PC-3 (cell line): ENCODE results near the gene SPHK1. TPM values are rescaled to one million over a fixed set of nuclear protein-coding genes. Genes with fewer than 3 reads are reported as not detected.
A peak's percentile ranks its signal among the peaks of the same experiment; 100 is the strongest.

Experiments
- ATAC-seq: fragments of 200-7000 bp; cut with Tn5 transposase; 2 replicates; pipeline ENCODE4 v1.9.1; 2020; ENCODE audit warnings: mild to moderate bottlenecking, moderate library complexity
- BruUV-seq: library from RNA; stranded (reverse); fragments of 400-500 nt; replicated peaks from 2 replicates; lab custom pipeline; 2021; lab: Mats Ljungman, UMichigan
- CTCF ChIA-PET: fragments of 300-600 bp; sonication (Branson Sonifier 250); formaldehyde crosslinking; loops from one replicate; lab custom pipeline; 2022; ENCODE audit warnings: antibody characterized with exemption; lab: Charles Lee
- POLR2A ChIA-PET: fragments of 300-600 bp; sonication (Branson Sonifier 250); formaldehyde crosslinking; loops from one replicate; lab custom pipeline; 2022; ENCODE audit warnings: antibody characterized with exemption; ENCODE audit not compliant: unreplicated experiment; lab: Charles Lee
- DNase-seq: peaks from one replicate; pipeline ENCODE4 v3.0.0-alpha.2; 2015
- H2AFZ ChIP-seq: fragments of 300-600 bp; sonication (generic); 2 replicates; pipeline ENCODE4 v1.6.0; 2016; ENCODE audit warnings: antibody characterized with exemption, low read length
- H3F3A ChIP-seq: fragments of 300-600 bp; sonication (generic); one replicate; pipeline ENCODE4 v1.6.0; 2017; ENCODE audit warnings: antibody characterized with exemption, low read length, control low read depth, mild to moderate bottlenecking; ENCODE audit not compliant: unreplicated experiment
- H3K27ac ChIP-seq: fragments of 300-600 bp; sonication (generic); 2 replicates; pipeline ENCODE4 v1.5.1; 2016; ENCODE audit warnings: mild to moderate bottlenecking, low read length
- H3K27me3 ChIP-seq: fragments of 300-600 bp; sonication (generic); 2 replicates; pipeline ENCODE4 v1.6.1; 2016; ENCODE audit warnings: low read length, mixed read lengths
- H3K36me3 ChIP-seq: fragments of 300-600 bp; sonication (generic); 2 replicates; pipeline ENCODE4 v1.6.1; 2016; ENCODE audit warnings: low read depth, mixed run types, low read length, mixed read lengths
- H3K4me1 ChIP-seq: fragments of 300-600 bp; sonication (generic); 2 replicates; pipeline ENCODE4 v1.5.1; 2016; ENCODE audit warnings: low read length; ENCODE audit not compliant: insufficient read depth
- H3K4me2 ChIP-seq: fragments of 300-600 bp; sonication (generic); 2 replicates; pipeline ENCODE4 v1.6.0; 2016; ENCODE audit warnings: low read length
- H3K4me3 ChIP-seq: fragments of 300-600 bp; sonication (generic); 2 replicates; pipeline ENCODE4 v1.5.1; 2016; ENCODE audit warnings: mild to moderate bottlenecking, low read length, mixed read lengths
- H3K79me2 ChIP-seq: fragments of 300-600 bp; sonication (generic); 2 replicates; pipeline ENCODE4 v1.6.1; 2017; ENCODE audit warnings: low read length, mixed read lengths
- H3K9ac ChIP-seq: fragments of 300-600 bp; sonication (generic); 2 replicates; pipeline ENCODE4 v1.6.0; 2016; ENCODE audit warnings: mild to moderate bottlenecking, low read length
- H3K9me2 ChIP-seq: fragments of 300-600 bp; sonication (generic); replicated peaks from 2 replicates; pipeline ENCODE4 v1.6.1; 2016; ENCODE audit warnings: mixed run types, low read length, mixed read lengths
- H3K9me3 ChIP-seq: fragments of 300-600 bp; sonication (generic); 2 replicates; pipeline ENCODE4 v1.6.1; 2016; ENCODE audit warnings: low read length, mixed read lengths
- H4K20me1 ChIP-seq: fragments of 300-600 bp; sonication (generic); 2 replicates; pipeline ENCODE4 v1.6.1; 2016; ENCODE audit warnings: low read length, mixed read lengths
- EZH2 ChIP-seq: fragments of 300-600 bp; sonication (generic); IDR thresholded peaks from one replicate; pipeline ENCODE4 v1.6.1; 2017; ENCODE audit warnings: antibody characterized with exemption, mild to moderate bottlenecking, low read length; ENCODE audit not compliant: unreplicated experiment
- EZH2phosphoT487 ChIP-seq: fragments of 300-600 bp; sonication (generic); IDR thresholded peaks from 2 replicates; pipeline ENCODE4 v1.6.1; 2018; ENCODE audit warnings: mild to moderate bottlenecking, antibody characterized with exemption, low read length, borderline replicate concordance
- intact Hi-C: fragments of 100-400 bp; cut with micrococcal nuclease; formaldehyde crosslinking; loops from 2 replicates; pipeline ENCODE4 v1.9.0; 2023
- total RNA-seq: library from RNA; depleted of rRNA; stranded (reverse); fragments of >200 nt; gene quantifications from 2 replicates; pipeline ENCODE4 v1.2.3, GENCODE V29; 2014
- TF ChIP-seq, protein P1 (sequence below): fragments of 300-600 bp; sonication (generic); conservative IDR thresholded peaks from 2 replicates; pipeline ENCODE4 v1.5.1; 2017; ENCODE audit warnings: antibody characterized with exemption, low read depth, mild to moderate bottlenecking, low read length

The SPHK1 gene
- total RNA-seq, 1 experiment from 2014 or later = 54.2 TPM

DNA sequence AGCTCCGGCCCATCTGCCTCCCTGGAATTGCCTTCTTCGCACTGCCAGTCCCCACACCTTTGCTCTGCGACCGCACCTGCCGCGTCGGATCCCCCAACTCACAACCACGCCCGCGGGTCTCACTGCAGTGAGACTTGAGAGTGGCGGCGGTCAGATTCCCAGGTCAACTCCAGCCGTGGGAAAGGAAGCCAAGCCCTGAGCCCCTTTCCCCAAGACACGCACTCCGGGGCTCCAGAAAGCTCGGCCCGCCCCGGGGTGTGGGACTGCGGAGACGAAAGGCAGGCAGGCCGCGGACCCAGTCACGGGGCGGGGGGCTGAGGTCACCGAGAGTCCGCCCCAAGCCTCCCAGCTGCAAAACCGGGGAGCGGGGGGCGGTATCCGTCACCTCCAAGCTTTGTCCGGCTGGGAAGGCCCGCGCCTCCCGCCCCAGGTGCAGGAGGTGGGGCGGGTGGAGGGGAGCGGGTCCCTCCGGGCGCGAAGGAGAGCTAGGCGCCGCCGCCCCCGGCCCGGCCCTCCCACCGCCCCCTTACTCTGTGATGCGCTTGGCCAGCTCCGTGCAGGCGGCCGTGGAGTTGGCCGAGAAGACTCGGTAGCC is 31.3 kb upstream of the SPHK1 start:
- Histone ChIP-seq H3K9me2 (no peaks in the 10 kb centered on the region), H3K9me3 (no peaks in the 10 kb centered on the region), H3K4me2 (peak overlapping the region; percentile 90), H3K27ac (peak overlapping the region; percentile 81), H2AFZ (peak overlapping the region; percentile 94), H3K9ac (peak overlapping the region; percentile 78), H3K4me1 (peaks cover 24% of the 10 kb centered on the region), H3K4me3 (peak overlapping the region; percentile 92), H3K36me3 (0 out of 2 replicates have a peak, but pooled peaks cover 4% of the 10 kb centered on the region), H3K79me2 (peaks cover 46% of the 10 kb centered on the region), H3F3A (no peaks in the 10 kb centered on the region), H3K27me3 (no peaks in the 10 kb centered on the region), H4K20me1 (no peaks in the 10 kb centered on the region)
- ATAC-seq = peak; percentile 16
- no TSS peak for BruUV-seq
- TF ChIP-seq EZH2phosphoT487 = no peak
- no peak for TF ChIP-seq EZH2
- TF ChIP-seq, protein P1, sequence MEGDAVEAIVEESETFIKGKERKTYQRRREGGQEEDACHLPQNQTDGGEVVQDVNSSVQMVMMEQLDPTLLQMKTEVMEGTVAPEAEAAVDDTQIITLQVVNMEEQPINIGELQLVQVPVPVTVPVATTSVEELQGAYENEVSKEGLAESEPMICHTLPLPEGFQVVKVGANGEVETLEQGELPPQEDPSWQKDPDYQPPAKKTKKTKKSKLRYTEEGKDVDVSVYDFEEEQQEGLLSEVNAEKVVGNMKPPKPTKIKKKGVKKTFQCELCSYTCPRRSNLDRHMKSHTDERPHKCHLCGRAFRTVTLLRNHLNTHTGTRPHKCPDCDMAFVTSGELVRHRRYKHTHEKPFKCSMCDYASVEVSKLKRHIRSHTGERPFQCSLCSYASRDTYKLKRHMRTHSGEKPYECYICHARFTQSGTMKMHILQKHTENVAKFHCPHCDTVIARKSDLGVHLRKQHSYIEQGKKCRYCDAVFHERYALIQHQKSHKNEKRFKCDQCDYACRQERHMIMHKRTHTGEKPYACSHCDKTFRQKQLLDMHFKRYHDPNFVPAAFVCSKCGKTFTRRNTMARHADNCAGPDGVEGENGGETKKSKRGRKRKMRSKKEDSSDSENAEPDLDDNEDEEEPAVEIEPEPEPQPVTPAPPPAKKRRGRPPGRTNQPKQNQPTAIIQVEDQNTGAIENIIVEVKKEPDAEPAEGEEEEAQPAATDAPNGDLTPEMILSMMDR = no peak
- ChIA-PET CTCF (interaction anchor here (0.6 to 2.3 kb wide), 7 partner anchors 12 to 94 kb away, joined by 3 to 19 read pairs (median 5); partner anchors contain the start of gene SPHK1), POLR2A (interaction anchor here (0.5 to 1.0 kb wide), 6 partner anchors 18 to 249 kb away, joined by 3 to 13 read pairs (median 4); no protein-coding TSS in a partner anchor)
- intact Hi-C loops = loop anchor here (5.0 kb wide), 1 partner anchor 34 kb away; no protein-coding TSS in a partner anchor
- DNase-seq = no peak

DNA sequence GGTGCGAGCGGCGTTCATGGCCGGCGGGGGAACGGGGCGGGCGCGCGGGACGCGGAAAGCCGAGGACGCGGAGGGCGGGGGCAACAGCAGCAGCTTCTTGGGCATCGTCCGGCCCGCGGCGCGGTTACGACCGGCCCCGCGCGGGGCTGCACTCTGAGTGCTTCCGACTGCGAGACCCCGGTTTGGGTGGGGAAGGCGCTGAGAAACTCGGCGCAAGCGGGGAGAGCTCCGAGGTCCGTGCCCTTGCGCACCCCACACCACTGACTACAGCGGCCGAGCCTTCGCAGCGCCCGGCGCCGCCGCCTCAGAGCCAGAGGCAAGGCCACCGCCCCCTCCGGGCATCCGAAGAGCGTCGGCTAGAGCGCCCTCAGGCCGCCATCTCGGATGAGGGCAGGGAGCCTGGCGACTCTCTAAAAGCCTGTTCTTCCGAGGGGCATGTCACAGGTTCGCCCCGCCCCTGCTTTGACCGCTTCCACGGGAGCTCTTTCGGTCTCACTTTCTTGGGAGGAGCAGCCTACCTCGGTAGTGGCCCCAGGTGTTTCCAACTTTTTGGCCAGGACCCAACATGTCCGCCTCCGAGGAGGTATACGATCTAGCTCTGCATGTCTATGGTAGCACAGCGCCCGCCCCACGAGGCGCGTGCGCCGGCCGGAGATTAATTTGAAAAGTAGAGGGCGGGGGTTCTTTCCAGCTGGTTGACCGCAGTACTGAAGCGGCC is 30.7 kb upstream of the SPHK1 start, which contains the start of gene PRPSAP1:
Gene PRPSAP1, minus strand, starts transcription at position 318 of the 718 bp plus-strand sequence. Its CDS starts 213 bp downstream, at position 105.
- peak within 1 kb of the TSS; percentile 90 for H3K4me2 ChIP-seq
- peak within 1 kb of the TSS; percentile 94 for H2AFZ ChIP-seq
- H3K9me2 ChIP-seq = no peaks in the 10 kb centered on the region
- intact Hi-C loops = loop anchor here (2.0 to 5.0 kb wide), 2 partner anchors 17 to 34 kb away; no protein-coding TSS in a partner anchor
- BruUV-seq = no TSS peak
- no peaks in the 10 kb centered on the region for H3F3A ChIP-seq
- no peak for TF ChIP-seq EZH2
- no peak for TF ChIP-seq EZH2phosphoT487
- TF ChIP-seq, protein P1 = no peak
- no peaks in the 10 kb centered on the region for H4K20me1 ChIP-seq
- peak within 1 kb of the TSS; percentile 78 for H3K9ac ChIP-seq
- H3K4me3 ChIP-seq = peak within 1 kb of the TSS; percentile 92
- H3K9me3 ChIP-seq = no peaks in the 10 kb centered on the region
- peaks cover 46% of the 10 kb centered on the region for H3K79me2 ChIP-seq
- peak; percentile 97 for DNase-seq
- CTCF ChIA-PET = interaction anchor here (0.6 to 2.3 kb wide), 7 partner anchors 12 to 93 kb away, joined by 3 to 19 read pairs (median 5); partner anchors contain the start of gene SPHK1
- peak; percentile 90 for ATAC-seq
- H3K27ac ChIP-seq = peak within 1 kb of the TSS; percentile 81
- POLR2A ChIA-PET = interaction anchor here (0.5 to 1.0 kb wide), 7 partner anchors 17 to 250 kb away, joined by 3 to 13 read pairs (median 4); no protein-coding TSS in a partner anchor
- H3K36me3 ChIP-seq = 0 out of 2 replicates have a peak, but pooled peaks cover under 1% of the 10 kb centered on the region
- no peaks in the 10 kb centered on the region for H3K27me3 ChIP-seq
- peaks cover 24% of the 10 kb centered on the region for H3K4me1 ChIP-seq
